ENCODE measurements around the gene ENPP7. TPM values are rescaled to one million over a fixed set of nuclear protein-coding genes. Genes with fewer than 3 reads are reported as not detected.

ENPP7 gene, protein sequence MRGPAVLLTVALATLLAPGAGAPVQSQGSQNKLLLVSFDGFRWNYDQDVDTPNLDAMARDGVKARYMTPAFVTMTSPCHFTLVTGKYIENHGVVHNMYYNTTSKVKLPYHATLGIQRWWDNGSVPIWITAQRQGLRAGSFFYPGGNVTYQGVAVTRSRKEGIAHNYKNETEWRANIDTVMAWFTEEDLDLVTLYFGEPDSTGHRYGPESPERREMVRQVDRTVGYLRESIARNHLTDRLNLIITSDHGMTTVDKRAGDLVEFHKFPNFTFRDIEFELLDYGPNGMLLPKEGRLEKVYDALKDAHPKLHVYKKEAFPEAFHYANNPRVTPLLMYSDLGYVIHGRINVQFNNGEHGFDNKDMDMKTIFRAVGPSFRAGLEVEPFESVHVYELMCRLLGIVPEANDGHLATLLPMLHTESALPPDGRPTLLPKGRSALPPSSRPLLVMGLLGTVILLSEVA
- total RNA-seq: not detected in 2 replicates

DNA sequence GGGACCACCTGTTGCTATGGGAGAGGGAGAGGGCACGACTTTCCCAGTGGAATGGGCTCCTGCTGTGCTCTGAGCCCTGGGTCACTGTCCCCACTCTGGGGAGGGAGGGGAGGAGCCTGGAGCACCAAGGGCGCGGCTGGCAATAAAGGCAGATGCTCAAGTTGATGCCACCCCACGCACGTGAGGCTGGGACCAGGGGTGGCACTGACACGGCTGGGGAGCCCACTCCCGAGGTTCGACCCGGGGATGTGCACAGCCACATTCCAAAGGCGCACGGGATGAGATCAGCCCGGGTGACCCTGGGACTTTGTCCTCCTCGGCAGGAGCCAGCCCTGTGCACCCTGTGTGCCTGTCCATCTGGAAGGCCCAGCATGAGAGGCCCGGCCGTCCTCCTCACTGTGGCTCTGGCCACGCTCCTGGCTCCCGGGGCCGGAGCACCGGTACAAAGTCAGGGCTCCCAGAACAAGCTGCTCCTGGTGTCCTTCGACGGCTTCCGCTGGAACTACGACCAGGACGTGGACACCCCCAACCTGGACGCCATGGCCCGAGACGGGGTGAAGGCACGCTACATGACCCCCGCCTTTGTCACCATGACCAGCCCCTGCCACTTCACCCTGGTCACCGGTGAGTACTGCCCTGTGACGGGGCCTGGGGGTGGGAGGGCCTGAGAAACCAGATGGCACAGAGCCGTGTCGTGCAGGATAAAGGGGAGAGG lies at the start of gene ENPP7:
Gene ENPP7 (plus strand): TSS at position 175 of the 715 bp plus-strand sequence. CDS start 197 bp downstream, at position 372.

GRCh38 chr17:79777894-79778503 lies 47.3 kb downstream of the ENPP7 start, which contains the start of gene CBX2:
CBX2 (plus strand) TSS chr17:79778148; CDS start chr17:79778236, 88 bp downstream.

Other genes starting within 250 kb of the ENPP7 start
- not detected in 2 replicates for gene RBFOX3, start 119.9 kb upstream of the ENPP7 start, total RNA-seq
- 3.3 and 5.3 TPM in 2 replicates for gene CBX2, start 47.2 kb downstream of the ENPP7 start, total RNA-seq
- 1.8 and 2.7 TPM in 2 replicates for gene CBX8, start 66.1 kb downstream of the ENPP7 start, total RNA-seq
- 12.6 and 14.2 TPM in 2 replicates for gene CBX4, start 108.5 kb downstream of the ENPP7 start, total RNA-seq

Measured in dermis lymphatic vessel endothelial cell (primary cell).